NB4 (cell line): ENCODE measurements around the gene TCF4.

Source experiments
- CTCF ChIP-seq: IDR thresholded peaks from one replicate; pipeline ENCODE4 v1.5.1; 2012; ENCODE audit warnings: low read depth, low read length
- MAX ChIP-seq: IDR thresholded peaks from 2 replicates; pipeline ENCODE4 v1.6.1; 2011; ENCODE audit warnings: low read depth, low read length
- POLR2A ChIP-seq: IDR thresholded peaks from 2 replicates; pipeline ENCODE4 v1.6.1; 2011; ENCODE audit warnings: mild to moderate bottlenecking; ENCODE audit not compliant: insufficient read length; ENCODE audit errors: extremely low read depth

GRCh38 chr18:55321265-55322177, 266.5 kb downstream of the TCF4 start:
- TF ChIP-seq CTCF (no peak), POLR2A (no peak), MAX (no peak)
